Brain microvascular endothelial cell (primary cell): ENCODE measurements around the gene MRPS23.
A peak's percentile ranks its signal among the peaks of the same experiment; 100 is the strongest.
"Not testable (repeated sequence)": the region's sequence is repeated elsewhere in the genome, so short reads cannot be mapped to it uniquely, and the experiment has no call there.

Experiments used
- DNase-seq: peaks from one replicate; pipeline ENCODE4 v3.0.0-alpha.2; 2020
- H3K27ac ChIP-seq: fragments of 250-450 bp; sonication (Bioruptor Pico); 2 replicates; pipeline ENCODE4 v1.5.1; 2020; ENCODE audit warnings: mild to moderate bottlenecking, moderate library complexity
- H3K27me3 ChIP-seq: fragments of 250-450 bp; sonication (Bioruptor Pico); replicated peaks from 2 replicates; pipeline ENCODE4 v1.5.1; 2020; ENCODE audit warnings: mild to moderate bottlenecking
- H3K36me3 ChIP-seq: fragments of 250-450 bp; sonication (Bioruptor Pico); replicated peaks from 2 replicates; pipeline ENCODE4 v1.5.1; 2020; ENCODE audit warnings: mild to moderate bottlenecking
- H3K4me3 ChIP-seq: 2 replicates; pipeline ENCODE4 v1.5.1; 2011; ENCODE audit warnings: low read depth, mild to moderate bottlenecking, control low read depth, low read length, moderate library complexity
- CTCF ChIP-seq: IDR thresholded peaks from 2 replicates; pipeline ENCODE4 v1.5.1; 2011; ENCODE audit warnings: low read depth, mild to moderate bottlenecking, moderate library complexity, low read length, control low read depth, inconsistent platforms; ENCODE audit errors: missing control alignments
- in situ Hi-C: cut with HindIII; loops from 2 replicates; pipeline ENCODE4 v1.10.0; 2017; ENCODE audit warnings: low sequenced_read_pairs, low pct_ligation_motif_present

The MRPS23 gene

GRCh38 chr17:57853695-57854094, 3.9 kb upstream of the MRPS23 start:
- in situ Hi-C loops: no loop called here

GRCh38 chr17:57852955-57853328, 3.1 kb upstream of the MRPS23 start:
- TF ChIP-seq CTCF: no peak
- DNase-seq: no peak
- Histone ChIP-seq H3K27me3 (no peaks in the 10 kb centered on the region), H3K4me3 (no peak overlapping the region), H3K36me3 (no peaks in the 10 kb centered on the region), H3K27ac (no peak overlapping the region)
- in situ Hi-C loops: no loop called here

More at GRCh38 chr17:57853695-57854094, 3.9 kb upstream of the MRPS23 start:
- no peak for DNase-seq
- Histone ChIP-seq H3K27me3 (no peaks in the 10 kb centered on the region), H3K4me3 (no peak overlapping the region), H3K36me3 (no peaks in the 10 kb centered on the region), H3K27ac (no peak overlapping the region)
- no peak for TF ChIP-seq CTCF

- Histone ChIP-seq H3K27ac (no peak overlapping the region), H3K27me3 (no peaks in the 10 kb centered on the region), H3K4me3 (no peak overlapping the region), H3K36me3 (no peaks in the 10 kb centered on the region)
- no peak for DNase-seq
- in situ Hi-C loops: no loop called here
- TF ChIP-seq CTCF: no peak
These were observed 2.5 kb upstream of the MRPS23 start for GRCh38 chr17:57852092-57852954.

GRCh38 chr17:57849163-57849873, 526 bp downstream of the MRPS23 start:
- no peaks in the 10 kb centered on the region for H3K27me3 ChIP-seq
- H3K27ac ChIP-seq: peak overlapping the region; percentile 72
- H3K4me3 ChIP-seq: peak overlapping the region; percentile 99
- peaks cover 3% of the 10 kb centered on the region for H3K36me3 ChIP-seq
- no peak for DNase-seq
- TF ChIP-seq CTCF: no peak
- in situ Hi-C loops: no loop called here

- H3K27ac ChIP-seq, H3K36me3 ChIP-seq, in situ Hi-C loops, DNase-seq, H3K27me3 ChIP-seq, H3K4me3 ChIP-seq: not testable (repeated sequence)
These were observed 3.5 kb downstream of the MRPS23 start for GRCh38 chr17:57846056-57846945.
